Activated B cell treated with CpG ODN at 0.5 μM for 24 hours (primary cell): ENCODE data around the gene GTF3C2. TPM values are rescaled to one million over a fixed set of nuclear protein-coding genes. Genes with fewer than 3 reads are reported as not detected.
"Not testable (repeated sequence)": the region's sequence is repeated elsewhere in the genome, so short reads cannot be mapped to it uniquely, and the experiment has no call there.

Experiments used
- ATAC-seq: fragments of 200-7000 bp; cut with Tn5 transposase; one replicate; pipeline ENCODE4 v1.10.0; 2021; ENCODE audit warnings: low read depth, mild to moderate bottlenecking, moderate library complexity
- CTCF ChIA-PET: fragments of 350-600 bp; sonication (Branson Sonifier 250); formaldehyde crosslinking; loops from one replicate; lab custom pipeline; 2021; ENCODE audit warnings: antibody characterized with exemption; lab: Charles Lee
- POLR2A ChIA-PET: fragments of 350-600 bp; sonication (Branson Sonifier 250); formaldehyde crosslinking; loops from one replicate; lab custom pipeline; 2021; ENCODE audit warnings: antibody characterized with exemption; lab: Charles Lee
- DNase-seq: peaks from one replicate; pipeline ENCODE4 v3.0.0; 2022
- H3K27ac Mint-ChIP-seq: one replicate; pipeline ENCODE4 v1.8.0; 2020; ENCODE audit warnings: mixed read lengths
- H3K27me3 Mint-ChIP-seq: one replicate; pipeline ENCODE4 v1.8.0; 2021; ENCODE audit warnings: mixed read lengths
- H3K36me3 Mint-ChIP-seq: one replicate; pipeline ENCODE4 v1.8.0; 2021; ENCODE audit warnings: low read depth, mixed read lengths
- H3K4me1 Mint-ChIP-seq: one replicate; pipeline ENCODE4 v1.8.0; 2021; ENCODE audit warnings: mixed read lengths
- H3K4me3 Mint-ChIP-seq: one replicate; pipeline ENCODE4 v1.8.0; 2020; ENCODE audit warnings: mild to moderate bottlenecking, mixed read lengths
- H3K9me3 Mint-ChIP-seq: one replicate; pipeline ENCODE4 v1.8.0; 2020; ENCODE audit warnings: mixed read lengths
- intact Hi-C: fragments of 100-400 bp; cut with micrococcal nuclease; formaldehyde crosslinking; loops from one replicate; pipeline ENCODE4 v1.15.1; 2024
- total RNA-seq: library from RNA; stranded (reverse); gene quantifications from 2 replicates; pipeline ENCODE4 v1.2.3, GENCODE V29; 2022
- TF ChIP-seq, protein P1 (sequence below): fragments of 200-600 bp; IDR thresholded peaks from one replicate; pipeline ENCODE4 v1.8.0; 2022; ENCODE audit warnings: antibody characterized with exemption, mild to moderate bottlenecking

Gene GTF3C2
- total RNA-seq, 1 donor from 2014 or later, result 119 TPM

DNA sequence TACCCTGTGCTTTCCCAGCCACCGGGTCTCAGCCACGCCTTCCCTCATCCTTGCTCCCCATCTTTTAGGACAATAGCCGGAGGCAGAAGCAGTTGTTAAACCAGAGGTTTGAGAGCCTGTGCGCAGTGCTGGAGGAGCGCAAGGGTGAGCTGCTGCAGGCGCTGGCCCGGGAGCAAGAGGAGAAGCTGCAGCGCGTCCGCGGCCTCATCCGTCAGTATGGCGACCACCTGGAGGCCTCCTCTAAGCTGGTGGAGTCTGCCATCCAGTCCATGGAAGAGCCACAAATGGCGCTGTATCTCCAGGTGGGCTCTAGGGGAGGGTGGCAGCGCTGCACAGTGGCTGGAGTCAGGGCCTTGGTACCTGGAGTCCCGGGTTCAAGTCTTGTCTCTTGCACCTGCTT, 51.0 kb downstream of the GTF3C2 start:
- Mint-ChIP-seq H3K4me1 (peaks cover 11% of the 10 kb centered on the region), H3K27ac (no peak overlapping the region), H3K27me3 (peaks cover 18% of the 10 kb centered on the region), H3K4me3 (no peak overlapping the region), H3K36me3 (peaks cover 16% of the 10 kb centered on the region), H3K9me3 (no peaks in the 10 kb centered on the region)
- intact Hi-C loops, result no loop called here
- ChIA-PET POLR2A (no interaction called here), CTCF (interaction anchor here (0.8 kb wide), 2 partner anchors 13 to 346 kb away, joined by 4 read pairs; no protein-coding TSS in a partner anchor)
- DNase-seq, result no peak
- ATAC-seq, result no peak
- TF ChIP-seq, protein P1, sequence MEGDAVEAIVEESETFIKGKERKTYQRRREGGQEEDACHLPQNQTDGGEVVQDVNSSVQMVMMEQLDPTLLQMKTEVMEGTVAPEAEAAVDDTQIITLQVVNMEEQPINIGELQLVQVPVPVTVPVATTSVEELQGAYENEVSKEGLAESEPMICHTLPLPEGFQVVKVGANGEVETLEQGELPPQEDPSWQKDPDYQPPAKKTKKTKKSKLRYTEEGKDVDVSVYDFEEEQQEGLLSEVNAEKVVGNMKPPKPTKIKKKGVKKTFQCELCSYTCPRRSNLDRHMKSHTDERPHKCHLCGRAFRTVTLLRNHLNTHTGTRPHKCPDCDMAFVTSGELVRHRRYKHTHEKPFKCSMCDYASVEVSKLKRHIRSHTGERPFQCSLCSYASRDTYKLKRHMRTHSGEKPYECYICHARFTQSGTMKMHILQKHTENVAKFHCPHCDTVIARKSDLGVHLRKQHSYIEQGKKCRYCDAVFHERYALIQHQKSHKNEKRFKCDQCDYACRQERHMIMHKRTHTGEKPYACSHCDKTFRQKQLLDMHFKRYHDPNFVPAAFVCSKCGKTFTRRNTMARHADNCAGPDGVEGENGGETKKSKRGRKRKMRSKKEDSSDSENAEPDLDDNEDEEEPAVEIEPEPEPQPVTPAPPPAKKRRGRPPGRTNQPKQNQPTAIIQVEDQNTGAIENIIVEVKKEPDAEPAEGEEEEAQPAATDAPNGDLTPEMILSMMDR, result no peak

- peaks cover 11% of the 10 kb centered on the region for H3K36me3 Mint-ChIP-seq
- ChIA-PET POLR2A (interaction anchor here (0.6 kb wide), 1 partner anchor 334 kb away, joined by 3 read pairs; no protein-coding TSS in a partner anchor), CTCF (interaction anchor here (0.8 to 3.0 kb wide), 5 partner anchors 14 to 458 kb away, joined by 3 to 28 read pairs (median 4); no protein-coding TSS in a partner anchor)
- ATAC-seq (no peak), DNase-seq (no peak)
- intact Hi-C loops, result no loop called here
- H3K9me3 Mint-ChIP-seq, result no peaks in the 10 kb centered on the region
- no peak overlapping the region for H3K4me3 Mint-ChIP-seq
- peaks cover 18% of the 10 kb centered on the region for H3K27me3 Mint-ChIP-seq
- TF ChIP-seq, protein P1, result no peak
- H3K4me1 Mint-ChIP-seq, result peaks cover 11% of the 10 kb centered on the region
- H3K27ac Mint-ChIP-seq, result no peak overlapping the region
Measured at GRCh38 chr2:27304488-27305240, 51.9 kb downstream of the GTF3C2 start.

DNA sequence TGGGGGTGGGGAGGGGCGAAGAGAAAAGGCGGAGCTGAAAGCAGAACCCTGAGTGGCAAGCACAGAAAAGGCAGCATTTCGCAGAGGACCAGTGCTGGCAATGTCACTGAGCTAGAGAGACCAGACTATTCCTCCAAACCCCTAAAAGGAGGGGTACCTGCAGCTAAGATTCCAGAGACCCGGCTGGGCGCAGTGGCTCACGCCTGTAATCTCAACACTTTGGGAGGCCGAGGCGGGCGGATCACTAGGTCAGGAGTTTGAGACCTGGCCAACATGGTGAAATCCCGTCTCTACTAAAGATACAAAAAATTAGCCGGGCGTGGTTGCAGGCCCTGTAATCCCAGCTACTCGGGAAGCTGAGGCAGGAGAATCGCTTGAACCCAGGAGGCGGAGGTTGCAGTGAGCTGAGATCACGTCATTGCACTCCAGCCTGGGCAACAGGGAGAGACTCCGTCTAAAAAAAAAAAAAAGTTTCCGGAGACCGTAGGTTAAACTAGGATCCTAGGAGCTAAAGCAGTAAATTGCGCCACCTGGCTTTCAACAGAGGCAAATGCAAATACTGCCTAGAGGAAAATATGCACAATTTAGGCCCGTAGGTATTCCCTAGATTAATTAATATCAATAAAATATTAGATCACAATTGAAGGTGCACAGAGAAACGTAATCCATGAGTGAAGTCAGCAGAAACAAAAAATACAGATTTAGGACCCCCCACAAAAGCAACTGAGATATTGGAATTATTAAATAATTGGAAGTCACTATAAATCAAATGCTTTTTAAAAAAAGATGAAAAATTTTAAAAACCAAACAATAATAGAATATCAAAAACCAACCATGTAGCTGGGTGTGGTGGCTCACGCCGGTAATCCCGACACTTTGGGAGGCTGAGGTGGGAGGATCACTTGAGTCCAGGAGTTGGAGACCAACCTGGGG, 53.2 kb downstream of the GTF3C2 start:
- no peak overlapping the region for H3K27ac Mint-ChIP-seq
- H3K4me3 Mint-ChIP-seq, result peak overlapping the region; percentile 72
- CTCF ChIA-PET, result interaction anchor here (0.6 to 3.0 kb wide), 23 partner anchors 10 to 947 kb away, joined by 3 to 28 read pairs (median 5); partner anchors contain the start of genes MPV17 and TRIM54
- ATAC-seq (peak; percentile 75), DNase-seq (no peak)
- peaks cover 11% of the 10 kb centered on the region for H3K4me1 Mint-ChIP-seq
- POLR2A ChIA-PET, result interaction anchor here (0.6 to 1.1 kb wide), 4 partner anchors 19 to 1571 kb away, joined by 3 to 6 read pairs (median 5); partner anchors contain the start of gene MPV17
- TF ChIP-seq, protein P1, result peak; percentile 61
- peaks cover 23% of the 10 kb centered on the region for H3K27me3 Mint-ChIP-seq
- H3K36me3 Mint-ChIP-seq, result peaks cover under 1% of the 10 kb centered on the region
- intact Hi-C loops, result loop anchor here (1.0 to 2.0 kb wide), 4 partner anchors 19 to 457 kb away; partner anchors contain the start of gene MPV17
- H3K9me3 Mint-ChIP-seq, result no peaks in the 10 kb centered on the region

DNA sequence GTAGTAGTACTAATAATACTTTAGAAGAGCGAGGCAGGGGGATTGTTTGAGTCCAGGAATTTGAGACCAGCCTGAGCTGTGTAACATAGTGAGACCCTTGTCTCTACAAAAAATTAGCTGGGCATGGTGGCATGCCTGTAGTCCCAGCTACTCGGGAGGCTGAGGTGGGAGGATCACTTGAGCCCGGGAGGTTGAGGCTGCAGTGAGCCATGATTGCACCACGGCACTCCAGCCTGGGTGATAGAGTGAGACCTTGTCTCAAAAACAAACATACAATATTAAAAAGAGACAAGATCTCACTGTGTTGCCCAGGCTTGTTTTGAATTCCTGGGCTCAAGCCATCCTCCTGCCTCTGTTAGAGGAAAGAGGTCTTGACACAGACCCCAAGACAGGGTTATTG, 56.0 kb downstream of the GTF3C2 start:
- H3K27ac Mint-ChIP-seq, intact Hi-C loops, H3K9me3 Mint-ChIP-seq, ATAC-seq, H3K4me3 Mint-ChIP-seq, H3K36me3 Mint-ChIP-seq, H3K4me1 Mint-ChIP-seq, DNase-seq: not testable (repeated sequence)
- POLR2A ChIA-PET, result interaction anchor here (0.6 kb wide), 2 partner anchors 138 to 260 kb away, joined by 3 to 6 read pairs; no protein-coding TSS in a partner anchor
- peaks cover 18% of the 10 kb centered on the region for H3K27me3 Mint-ChIP-seq
- CTCF ChIA-PET, result interaction anchor here (1.4 kb wide), 1 partner anchor 21 kb away, joined by 6 read pairs; no protein-coding TSS in a partner anchor

- DNase-seq, result no peak
- ChIA-PET POLR2A (no interaction called here), CTCF (no interaction called here)
- Mint-ChIP-seq H3K27ac (no peak overlapping the region), H3K27me3 (peaks cover 9% of the 10 kb centered on the region), H3K4me3 (no peak overlapping the region), H3K36me3 (no peaks in the 10 kb centered on the region), H3K9me3 (no peaks in the 10 kb centered on the region), H3K4me1 (peaks cover 3% of the 10 kb centered on the region)
- intact Hi-C loops, result no loop called here
- TF ChIP-seq, protein P1, result no peak
- no peak for ATAC-seq
Measured at GRCh38 chr2:27298391-27299080, 58.0 kb downstream of the GTF3C2 start.
